HEK293 (cell line): ENCODE measurements around the gene MYO15B.

Experiments
- CTCF ChIA-PET: fragments of 350-600 bp; formaldehyde crosslinking; extraction: SDS; loops from one replicate; lab custom pipeline; 2021; ENCODE audit warnings: antibody characterized with exemption; lab: Yijun Ruan, JAX
- POLR2A ChIA-PET: fragments of 300-600 bp; formaldehyde crosslinking; extraction: SDS; loops from one replicate; lab custom pipeline; 2020; ENCODE audit warnings: antibody characterized with exemption, inconsistent platforms; lab: Yijun Ruan, JAX
- H3K27ac ChIP-seq: fragments of 200-500 bp; sonication (Bioruptor generic); 2 replicates; pipeline ENCODE4 v1.5.1; 2014; ENCODE audit warnings: low read depth, low read length, control low read depth, inconsistent platforms; ENCODE audit errors: extremely low read depth
- H3K36me3 ChIP-seq, 2 experiments: fragments of 200-500 bp in 1 of 2; sonication (Bioruptor generic) in 1 of 2; 1 replicate in 1 of 2; 2 replicates in 1 of 2; pipeline ENCODE4 v1.5.1; 2014 to 2017; ENCODE audit warnings: inconsistent platforms in 2 of 2, low read length in 2 of 2; ENCODE audit not compliant: control insufficient read depth in 2 of 2, insufficient read depth in 1 of 2
- H3K4me1 ChIP-seq: fragments of 200-500 bp; sonication (Bioruptor generic); 2 replicates; pipeline ENCODE4 v1.5.1; 2014; ENCODE audit warnings: mild to moderate bottlenecking, low read length, inconsistent platforms; ENCODE audit not compliant: control insufficient read depth, insufficient read depth
- H3K4me3 ChIP-seq: 2 replicates; pipeline ENCODE4 v1.5.1; 2011; ENCODE audit warnings: low read depth, mild to moderate bottlenecking, control low read depth, low read length, moderate library complexity
- H3K9me3 ChIP-seq: fragments of 200-500 bp; sonication (Bioruptor generic); 2 replicates; pipeline ENCODE4 v1.5.1; 2014; ENCODE audit warnings: low read depth, low read length, inconsistent platforms; ENCODE audit not compliant: control insufficient read depth, insufficient read depth
- GLIS1 ChIP-seq: fragments of 450-650 bp; formaldehyde crosslinking; IDR thresholded peaks from 2 replicates; pipeline ENCODE4 v1.5.1; 2016; ENCODE audit warnings: missing biosample characterization, missing genetic modification characterization
- HOXA7 ChIP-seq: sonication (generic); formaldehyde crosslinking; IDR thresholded peaks from 2 replicates; pipeline ENCODE4 v1.8.1; 2022; ENCODE audit warnings: missing genetic modification reagents, borderline replicate concordance
- PATZ1 ChIP-seq: fragments of 450-650 bp; formaldehyde crosslinking; IDR thresholded peaks from 2 replicates; pipeline ENCODE4 v1.5.1; 2016; ENCODE audit warnings: missing biosample characterization, missing genetic modification characterization
- PRDM2 ChIP-seq: fragments of 450-650 bp; formaldehyde crosslinking; IDR thresholded peaks from 2 replicates; pipeline ENCODE4 v1.5.1; 2016; ENCODE audit warnings: missing biosample characterization, missing genetic modification characterization, borderline replicate concordance
- SETDB1 ChIP-seq: IDR thresholded peaks from one replicate; pipeline ENCODE4 v1.6.1; 2017; ENCODE audit warnings: mild to moderate bottlenecking, low read length, moderate library complexity, mixed read lengths; ENCODE audit not compliant: insufficient read length
- SP7 ChIP-seq: fragments of 450-650 bp; formaldehyde crosslinking; IDR thresholded peaks from 2 replicates; pipeline ENCODE4 v1.5.1; 2016; ENCODE audit warnings: missing biosample characterization, missing genetic modification characterization
- ZBTB21 ChIP-seq: fragments of 450-650 bp; formaldehyde crosslinking; IDR thresholded peaks from 2 replicates; pipeline ENCODE4 v1.5.1; 2017; ENCODE audit warnings: missing biosample characterization, missing genetic modification characterization
- ZIC2 ChIP-seq: fragments of 450-650 bp; formaldehyde crosslinking; IDR thresholded peaks from 2 replicates; pipeline ENCODE4 v1.5.1; 2016; ENCODE audit warnings: missing biosample characterization, missing genetic modification characterization
- ZNF114 ChIP-seq: fragments of 450-650 bp; formaldehyde crosslinking; IDR thresholded peaks from 2 replicates; pipeline ENCODE4 v1.5.0; 2017; ENCODE audit warnings: missing biosample characterization, missing genetic modification characterization
- ZNF140 ChIP-seq: fragments of 450-650 bp; formaldehyde crosslinking; IDR thresholded peaks from 2 replicates; pipeline ENCODE4 v1.5.1; 2016; ENCODE audit warnings: missing biosample characterization, missing genetic modification characterization
- ZNF148 ChIP-seq: fragments of 450-650 bp; formaldehyde crosslinking; IDR thresholded peaks from 2 replicates; pipeline ENCODE4 v1.5.0; 2017; ENCODE audit warnings: missing biosample characterization, missing genetic modification characterization, borderline replicate concordance
- ZNF18 ChIP-seq: fragments of 450-650 bp; formaldehyde crosslinking; IDR thresholded peaks from 2 replicates; pipeline ENCODE4 v1.5.1; 2016; ENCODE audit warnings: missing biosample characterization, missing genetic modification characterization
- ZNF26 ChIP-seq: fragments of 450-650 bp; formaldehyde crosslinking; IDR thresholded peaks from 2 replicates; pipeline ENCODE4 v1.5.1; 2016; ENCODE audit warnings: missing biosample characterization, missing genetic modification characterization
- ZNF404 ChIP-seq: fragments of 450-650 bp; formaldehyde crosslinking; IDR thresholded peaks from 2 replicates; pipeline ENCODE4 v1.5.1; 2017; ENCODE audit warnings: missing biosample characterization, missing genetic modification characterization
- ZNF48 ChIP-seq: fragments of 450-650 bp; formaldehyde crosslinking; IDR thresholded peaks from 2 replicates; pipeline ENCODE4 v1.5.1; 2016; ENCODE audit warnings: missing biosample characterization, missing genetic modification characterization
- ZNF629 ChIP-seq: fragments of 450-650 bp; formaldehyde crosslinking; IDR thresholded peaks from 2 replicates; pipeline ENCODE4 v1.5.1; 2017; ENCODE audit warnings: missing biosample characterization, missing genetic modification characterization

Gene MYO15B

GRCh38 chr17:75643643-75644017 lies 56.0 kb downstream of the MYO15B start (continued):
- TF ChIP-seq ZNF148 (tag by site-specific recombination) = no peak
- no peak for TF ChIP-seq ZNF18 (tag by site-specific recombination)
- no peak for TF ChIP-seq ZNF48 (tag by site-specific recombination)
- no peak for TF ChIP-seq ZNF140 (tag by site-specific recombination)
- TF ChIP-seq ZNF26 (tag by site-specific recombination) = no peak
- no peak for TF ChIP-seq ZNF114 (tag by site-specific recombination)
- TF ChIP-seq, all 188 proteins: peak for 0

GRCh38 chr17:75645501-75645888 lies 57.9 kb downstream of the MYO15B start:
- ChIA-PET CTCF (interaction anchor here (0.6 to 22.8 kb wide), 8 partner anchors 8 to 141 kb away, joined by 4 to 410 read pairs (median 13); partner anchors contain the start of gene SMIM5), POLR2A (interaction anchor here (0.7 to 1.8 kb wide), 2 partner anchors 9 to 12 kb away, joined by 3 to 9 read pairs; partner anchors contain the start of gene SMIM5)
- H3K4me3 ChIP-seq = no peak overlapping the region
- peak; percentile 12; the same call in 1 of the 2 replicates for TF ChIP-seq GLIS1 (tag by site-specific recombination)
- no peak for TF ChIP-seq ZNF404
- no peak for TF ChIP-seq SETDB1
- peak; percentile 48; the same call in 1 of the 2 replicates for TF ChIP-seq SP7 (tag by site-specific recombination)
- TF ChIP-seq HOXA7 (CRISPR knock-in tag) = no peak
- peak; percentile 28; the same call in 1 of the 2 replicates for TF ChIP-seq ZIC2 (tag by site-specific recombination)
- 0 out of 2 replicates have a peak, but pooled peaks have one; percentile 14 for TF ChIP-seq ZBTB21 (tag by site-specific recombination)
- TF ChIP-seq ZNF629 (tag by site-specific recombination) = peak; percentile 76
- no peak overlapping the region for H3K27ac ChIP-seq
- H3K4me1 ChIP-seq = no peaks in the 10 kb centered on the region
- no peaks in the 10 kb centered on the region for H3K9me3 ChIP-seq
- H3K36me3 ChIP-seq = peaks cover 12 to 74% of the 10 kb centered on the region in 2 experiments

- peaks cover 13 to 74% of the 10 kb centered on the region in 2 experiments for H3K36me3 ChIP-seq
- no peaks in the 10 kb centered on the region for H3K9me3 ChIP-seq
- H3K27ac ChIP-seq = no peak overlapping the region
- POLR2A ChIA-PET = interaction anchor here (1.8 kb wide), 1 partner anchor 12 kb away, joined by 9 read pairs; the partner anchor contains the start of gene SMIM5
- H3K4me3 ChIP-seq = no peak overlapping the region
- H3K4me1 ChIP-seq = no peaks in the 10 kb centered on the region
- CTCF ChIA-PET = interaction anchor here (0.6 to 22.8 kb wide), 7 partner anchors 15 to 140 kb away, joined by 4 to 410 read pairs (median 9); partner anchors contain the start of gene SMIM5
- TF ChIP-seq PRDM2 (tag by site-specific recombination) = no peak
- no peak for TF ChIP-seq PATZ1 (tag by site-specific recombination)
These were observed 58.5 kb downstream of the MYO15B start for GRCh38 chr17:75645889-75646637.
